Measurements from ENCODE around the gene HOXC5.
"Not testable (repeated sequence)": the region's sequence is repeated elsewhere in the genome, so short reads cannot be mapped to it uniquely, and the experiment has no call there.

The HOXC5 gene

GRCh38 chr12:54035568-54036264, 2.9 kb downstream of the HOXC5 start:
- no peak for DNase-seq

DNA sequence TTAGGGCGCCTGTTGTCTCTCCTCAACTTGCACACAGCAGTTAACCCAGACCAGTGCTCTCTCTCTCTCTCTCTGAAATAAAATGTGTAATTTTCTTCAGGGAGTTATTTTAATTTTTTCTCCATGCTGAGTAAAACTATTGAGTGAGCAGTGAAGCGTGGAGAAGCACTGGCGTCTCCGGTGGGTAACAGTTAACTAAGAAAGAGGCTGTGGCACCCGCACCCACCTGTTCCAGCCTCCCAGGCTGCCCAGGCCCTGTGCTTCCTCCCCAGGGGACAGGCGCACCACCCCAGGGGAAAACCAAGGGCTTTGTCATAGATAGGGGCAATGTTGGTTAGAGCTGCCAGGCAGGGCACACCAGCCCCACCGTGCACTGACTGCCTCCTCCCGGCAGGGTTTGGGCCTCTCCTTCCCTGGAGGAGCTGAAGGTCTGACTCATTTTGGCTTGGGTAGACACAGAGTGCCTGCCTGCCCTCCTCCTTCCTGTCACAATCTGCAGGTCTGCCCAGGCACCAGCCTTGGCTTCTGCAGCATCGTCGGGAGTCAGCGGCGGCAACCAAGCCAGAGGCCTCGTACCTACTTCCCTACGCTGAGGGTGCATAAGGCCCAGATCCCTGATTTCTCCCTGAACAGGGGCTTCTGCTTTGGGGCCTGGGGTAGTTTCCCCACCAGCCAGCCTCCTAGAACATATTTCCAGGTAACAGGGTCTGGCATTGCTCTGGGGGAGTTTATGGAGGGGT, 3.9 kb downstream of the HOXC5 start:
- no peak for DNase-seq

DNA sequence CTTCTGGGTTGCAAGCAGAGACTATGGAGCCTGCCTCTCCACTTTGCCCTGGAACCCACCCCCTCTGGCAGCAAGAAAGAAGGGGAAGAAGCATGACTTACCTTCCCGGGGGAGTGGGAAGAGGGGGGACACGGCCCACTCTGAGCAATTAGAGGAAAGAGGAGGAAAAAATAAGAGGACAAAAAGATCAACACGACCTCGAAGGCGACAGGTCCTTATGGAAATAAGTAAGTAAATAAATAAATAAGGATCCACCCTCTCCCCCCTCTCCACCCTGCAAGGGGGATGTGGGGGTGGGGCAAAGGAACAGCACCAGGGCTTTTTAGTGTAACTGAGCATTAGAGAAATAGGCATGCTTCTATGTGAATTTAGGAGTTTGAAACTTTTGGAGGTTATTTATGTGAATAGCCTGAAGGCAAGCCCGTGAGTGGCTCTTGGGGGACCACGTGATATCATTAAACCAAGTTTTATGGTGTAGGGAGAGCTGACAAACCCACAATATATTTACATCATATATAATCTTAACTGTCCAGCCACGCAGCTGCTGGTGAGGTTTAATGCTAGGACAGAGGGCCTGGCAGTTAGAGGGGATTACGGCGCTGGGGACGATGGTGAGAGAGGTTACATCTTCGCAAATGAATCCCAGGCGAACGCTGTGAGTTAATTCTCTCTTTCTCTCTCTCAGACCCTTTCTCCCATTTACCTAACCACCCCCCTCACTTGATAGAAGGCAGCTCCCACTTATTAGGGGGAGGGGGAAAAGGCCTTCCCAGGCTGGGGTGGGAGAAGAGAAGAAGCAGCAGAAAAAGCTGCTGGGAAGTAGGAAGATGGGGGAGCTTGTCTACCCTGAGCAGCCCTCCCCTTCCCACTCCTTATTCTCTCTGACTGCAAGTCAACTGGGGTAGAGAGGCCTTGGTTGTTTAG, 4.8 kb downstream of the HOXC5 start:
- DNase-seq, result no peak

GRCh38 chr12:54038284-54038870, 5.5 kb downstream of the HOXC5 start:
- DNase-seq, result no peak

DNA sequence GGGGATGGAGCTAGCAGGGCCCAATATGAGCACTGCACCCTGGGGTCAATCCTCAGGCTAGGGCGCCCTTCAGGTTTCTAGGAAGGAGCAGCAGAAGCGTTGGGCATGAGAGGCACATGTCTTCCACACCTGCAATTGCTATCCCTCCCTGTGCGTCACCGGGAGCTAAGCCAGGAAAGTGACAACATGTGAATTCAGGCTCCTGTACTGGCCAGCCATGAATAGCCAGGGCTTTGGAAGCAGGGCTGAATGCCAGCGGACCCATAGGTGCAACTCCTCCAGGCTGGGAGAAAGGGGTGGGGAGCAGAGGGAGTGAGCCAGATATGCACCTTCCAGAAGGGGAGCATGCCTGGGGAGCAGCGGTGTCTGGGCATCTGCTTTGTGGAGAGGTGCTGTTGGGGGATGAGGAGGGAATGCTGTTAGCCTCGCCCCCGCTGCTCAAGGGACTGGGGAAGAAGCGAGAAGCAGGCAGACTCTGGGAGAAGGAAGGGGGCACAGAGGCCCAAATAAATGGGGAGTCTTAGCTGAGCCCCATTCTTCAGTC, 6.1 kb downstream of the HOXC5 start:
- DNase-seq, result no peak

DNA sequence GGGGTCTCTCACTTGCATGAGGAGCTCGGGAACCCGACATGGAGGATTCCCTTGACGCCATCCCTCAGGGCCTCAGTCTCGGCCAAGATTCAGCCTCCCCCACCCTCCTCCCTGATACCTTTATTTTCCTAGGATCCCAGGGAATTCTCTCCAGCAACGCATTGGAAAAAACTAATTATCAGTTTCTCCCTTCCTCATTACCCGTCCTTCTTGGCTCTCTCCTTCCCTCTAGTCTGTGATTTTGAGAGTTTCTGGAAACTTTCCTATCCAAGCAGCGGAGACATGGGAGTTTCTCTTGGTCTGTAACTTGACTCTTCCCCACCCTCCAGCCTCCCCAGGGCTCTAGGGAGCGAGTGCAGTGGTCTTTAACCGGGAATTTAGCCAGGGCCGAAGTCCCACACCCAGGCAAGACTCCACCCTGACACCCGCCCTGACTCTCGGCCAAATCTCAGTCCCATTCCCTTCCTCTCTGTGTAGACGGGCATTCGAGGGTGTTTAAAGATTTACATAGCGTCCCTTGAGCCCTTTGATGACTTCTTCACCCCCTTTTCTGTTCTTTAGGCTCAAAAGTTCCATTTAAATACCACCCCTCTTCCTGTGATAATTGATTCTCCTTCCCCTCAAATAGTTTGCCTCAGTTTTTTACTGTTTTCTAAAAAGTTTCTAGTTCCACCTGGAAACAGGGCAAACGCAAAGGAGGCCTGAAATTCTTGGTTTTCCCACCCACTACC, 6.7 kb downstream of the HOXC5 start:
- no peak for DNase-seq

GRCh38 chr12:54040148-54040494, 7.3 kb downstream of the HOXC5 start:
- DNase-seq, result no peak

GRCh38 chr12:54040648-54041047, 7.8 kb downstream of the HOXC5 start:
- no peak for DNase-seq

- DNase-seq, result no peak
Measured at GRCh38 chr12:54041097-54041690, 8.3 kb downstream of the HOXC5 start.

DNA sequence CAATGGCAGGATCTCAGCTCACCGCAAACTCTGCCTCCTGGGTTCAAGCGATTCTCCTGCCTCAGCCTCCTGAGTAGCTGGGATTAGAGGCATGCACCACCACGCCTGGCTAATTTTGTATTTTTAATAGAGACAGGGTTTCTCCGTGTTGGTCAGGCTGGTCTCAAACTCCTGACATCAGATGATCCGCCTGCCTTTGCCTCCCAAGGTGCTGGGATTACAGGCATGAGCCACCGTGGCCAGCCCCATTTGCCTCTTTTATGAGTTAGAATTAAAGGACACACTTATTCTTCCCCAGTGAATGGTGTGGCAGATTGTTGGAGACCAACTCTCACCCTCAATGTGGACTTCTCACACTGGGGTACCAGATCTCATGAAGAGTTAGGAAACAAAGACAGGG, 9.2 kb downstream of the HOXC5 start:
- DNase-seq, result not testable (repeated sequence)

DNA sequence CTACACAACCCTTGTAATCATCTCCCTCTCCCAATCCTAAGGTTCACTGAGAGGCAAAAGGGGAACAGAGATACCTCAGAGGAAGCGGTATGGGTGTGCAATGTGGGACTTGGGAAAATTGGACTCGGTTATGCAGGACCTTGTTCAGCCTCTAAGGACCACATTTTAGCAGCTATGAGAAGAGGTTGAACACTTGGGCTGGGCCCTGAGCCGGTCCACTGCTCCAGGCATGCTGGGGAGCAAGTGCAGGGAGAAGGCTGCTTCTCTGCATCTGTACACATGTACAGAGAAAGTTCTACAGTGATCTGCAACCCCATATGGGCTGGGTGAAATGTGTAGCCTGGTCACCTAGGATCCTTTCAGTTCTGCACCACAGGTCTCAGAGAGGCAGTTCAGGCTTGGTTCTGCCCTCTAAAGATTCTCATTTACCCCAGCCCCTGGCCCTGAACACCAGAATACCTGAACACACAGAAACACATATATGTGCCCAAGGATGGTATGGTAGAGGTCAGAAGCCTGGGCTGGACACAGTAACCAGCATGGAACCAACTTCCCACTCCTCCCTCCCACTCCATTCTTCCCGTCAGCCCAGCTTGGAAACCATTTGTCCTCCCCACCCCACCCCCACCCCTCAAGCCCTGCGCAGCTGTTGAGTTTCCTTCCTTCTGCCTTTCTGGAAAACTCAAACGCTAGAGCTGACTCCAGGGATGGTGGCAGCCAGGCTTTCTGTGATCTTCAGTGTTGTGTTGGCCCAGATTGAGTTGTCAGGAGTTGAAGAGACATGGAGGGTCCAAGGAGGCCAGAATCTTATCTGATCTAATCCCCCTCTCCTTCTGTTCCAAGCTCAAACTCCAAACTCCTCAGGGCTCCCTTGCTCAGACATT, 10.4 kb downstream of the HOXC5 start:
- no peak for DNase-seq

GRCh38 chr12:54044425-54045103, 11.7 kb downstream of the HOXC5 start:
- no peak for DNase-seq

DNA sequence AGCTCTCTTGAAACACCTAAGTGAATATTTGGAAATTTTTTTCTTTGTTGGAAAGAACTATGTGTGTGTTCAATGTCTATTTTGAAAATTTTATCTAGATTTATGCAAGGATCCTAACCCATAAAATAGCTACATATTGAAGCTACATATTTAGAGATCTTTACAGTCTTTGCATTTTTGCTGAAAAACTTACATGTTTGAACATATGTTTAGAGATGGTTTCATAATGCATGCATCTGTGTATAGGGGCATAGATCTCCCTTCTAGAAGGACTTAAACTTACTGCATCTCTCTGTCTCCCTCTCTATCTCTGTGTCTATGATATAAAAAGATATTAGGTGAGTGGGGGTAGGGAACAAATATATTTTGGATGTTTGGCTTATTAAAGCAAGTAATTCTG, 12.6 kb downstream of the HOXC5 start:
- no peak for DNase-seq

DNA sequence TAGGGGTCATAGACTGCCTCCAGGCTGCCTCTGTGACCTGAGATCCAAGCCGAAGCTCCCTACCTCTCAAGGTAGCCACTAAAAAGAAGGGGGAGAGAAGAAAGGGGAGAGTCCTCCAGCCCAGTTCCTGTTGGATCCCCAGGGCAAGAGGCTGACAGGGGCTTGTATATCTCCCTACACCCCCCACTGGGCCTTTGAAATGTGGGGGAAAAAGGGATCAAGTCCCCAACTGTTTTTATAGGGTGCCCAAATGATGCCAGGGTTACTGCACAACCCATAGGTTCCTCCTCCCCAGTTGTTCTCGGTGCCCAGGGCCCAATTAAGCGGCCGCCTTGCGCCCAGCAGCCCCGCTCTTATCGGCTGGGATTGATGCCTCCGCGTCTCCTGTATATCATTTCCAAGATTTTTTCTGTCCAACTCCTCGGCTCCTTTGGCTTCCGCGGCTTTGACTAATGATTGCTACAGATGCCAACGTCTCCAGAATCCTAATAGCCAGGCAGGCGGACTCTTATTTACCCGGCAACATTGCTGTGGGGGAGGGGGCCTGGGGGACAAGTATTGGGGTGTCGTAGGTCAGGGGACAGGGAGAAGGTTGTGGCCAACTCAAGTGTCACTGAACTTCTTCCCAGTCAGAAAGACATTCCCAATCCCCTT, 13.1 kb downstream of the HOXC5 start:
- no peak for DNase-seq

DNA sequence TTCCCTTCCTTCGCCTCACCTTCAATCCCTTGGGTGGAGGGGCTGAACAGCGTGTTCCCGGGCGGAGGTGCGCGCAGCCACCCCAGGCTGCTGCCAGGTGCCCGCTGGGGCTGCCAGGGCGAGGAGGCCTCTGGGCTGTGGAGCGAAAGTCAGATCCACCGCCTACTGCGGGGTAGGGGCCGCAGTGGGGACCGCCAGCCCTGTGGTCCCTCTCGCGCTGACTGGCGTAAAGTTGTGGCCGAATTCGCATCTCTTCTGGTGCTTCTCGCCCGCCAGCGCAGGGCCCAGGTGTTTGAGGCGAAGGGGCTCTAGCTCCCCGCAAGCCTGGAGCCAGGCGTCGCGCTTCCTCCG, 13.9 kb downstream of the HOXC5 start:
- DNase-seq, result no peak

GRCh38 chr12:54047160-54047963, 14.5 kb downstream of the HOXC5 start:
- DNase-seq, result no peak

- DNase-seq, result no peak
Measured at GRCh38 chr12:54047964-54048303, 15.1 kb downstream of the HOXC5 start.

- DNase-seq, result no peak
Measured at GRCh38 chr12:54048406-54049093, 15.7 kb downstream of the HOXC5 start.

All from amniotic stem cell (primary cell).